ENCODE data around the gene CES2. TPM values are rescaled to one million over a fixed set of nuclear protein-coding genes. Genes with fewer than 3 reads are reported as not detected.

Gene CES2
- 10 to 100 TPM; 49.7 to 69.4 (median 53.6) TPM for total RNA-seq

GRCh38 chr16:66935314-66936011 is at the start of gene CES2:
Gene CES2, plus strand, starts transcription at chr16:66935516. Its CDS starts 120 bp downstream, at chr16:66935636.
- WGBS, 2 donors: 31 to 52% methylated on average over 18 to 22 of the region's 44 CpGs
- peak; percentile 84 to 90 for DNase-seq

GRCh38 chr16:66886321-66886720 is 49.0 kb upstream of the CES2 start:
- Histone ChIP-seq H3K4me3 (replicated peaks in 1 of 3) (no peak overlapping the region), H3K36me3 (peaks cover 8 to 12% of the 10 kb centered on the region in 2 donors), H3K27ac (peak overlapping the region; percentile 35 to 68 (median 61)), H3K9me3 (no peaks in the 10 kb centered on the region), H3K4me1 (peaks cover 47 to 51% of the 10 kb centered on the region in 2 donors), H3K27me3 (no peaks in the 10 kb centered on the region)
- no peak for TF ChIP-seq POLR2A (IDR thresholded peaks at IDR 0.05)
- TF ChIP-seq CTCF (IDR thresholded peaks at IDR 0.05): no peak
- WGBS, 2 donors: 36 to 39% methylated on average over 2 of the region's 2 CpGs
- no peak for DNase-seq
- intact Hi-C loops (cut with DNase I): no loop called here

More at GRCh38 chr16:66935314-66936011, at the start of gene CES2:
- Histone ChIP-seq H3K4me3 (replicated peaks in 1 of 3) (peak within 1 kb of the TSS; percentile 81 to 94 (median 93)), H3K4me1 (peaks cover 21 to 25% of the 10 kb centered on the region in 2 donors), H3K36me3 (peaks cover 15 to 21% of the 10 kb centered on the region in 2 donors), H3K27ac (peak within 1 kb of the TSS; percentile 88 to 94 (median 94)), H3K27me3 (no peaks in the 10 kb centered on the region), H3K9me3 (no peaks in the 10 kb centered on the region)
- TF ChIP-seq POLR2A (IDR thresholded peaks at IDR 0.05): peak in 1 of 2 donors; percentile 51
- no peak for TF ChIP-seq CTCF (IDR thresholded peaks at IDR 0.05)
- intact Hi-C loops (cut with DNase I): no loop called here

- TF ChIP-seq POLR2A (IDR thresholded peaks at IDR 0.05): no peak
- no peak for TF ChIP-seq CTCF (IDR thresholded peaks at IDR 0.05)
- intact Hi-C loops (cut with DNase I): no loop called here
- Histone ChIP-seq H3K9me3 (no peaks in the 10 kb centered on the region), H3K36me3 (peaks cover 8 to 12% of the 10 kb centered on the region in 2 donors), H3K27ac (peak overlapping the region; percentile 35 to 68 (median 61)), H3K4me1 (peaks cover 51 to 53% of the 10 kb centered on the region in 2 donors), H3K4me3 (replicated peaks in 1 of 3) (no peak overlapping the region), H3K27me3 (no peaks in the 10 kb centered on the region)
- 78 to 79% methylated on average over 3 of the region's 3 CpGs for WGBS, 2 donors
- DNase-seq: no peak
Observed at GRCh38 chr16:66886914-66887313, 48.4 kb upstream of the CES2 start.

GRCh38 chr16:66888647-66889615 is 46.4 kb upstream of the CES2 start:
- intact Hi-C loops (cut with DNase I): no loop called here
- DNase-seq: peak; percentile 73 to 81
- 57 to 60% methylated on average over 6 of the region's 6 CpGs for WGBS, 2 donors

More at GRCh38 chr16:66888647-66889615, 46.4 kb upstream of the CES2 start:
- peaks cover 8 to 12% of the 10 kb centered on the region in 2 donors for H3K36me3 ChIP-seq
- peaks cover 46 to 55% of the 10 kb centered on the region in 2 donors for H3K4me1 ChIP-seq
- peak in 1 of 2 donors; percentile 13 for TF ChIP-seq POLR2A (IDR thresholded peaks at IDR 0.05)
- no peak for TF ChIP-seq CTCF (IDR thresholded peaks at IDR 0.05)
- H3K9me3 ChIP-seq: no peaks in the 10 kb centered on the region
- H3K27me3 ChIP-seq: no peaks in the 10 kb centered on the region
- H3K27ac ChIP-seq: peak overlapping the region; percentile 62 to 84 (median 80)
- H3K4me3 ChIP-seq (replicated peaks in 1 of 3): no peak overlapping the region

Measured in thyroid gland (tissue), 4 donors.